ENCODE results near the gene HS3ST1.

DNA sequence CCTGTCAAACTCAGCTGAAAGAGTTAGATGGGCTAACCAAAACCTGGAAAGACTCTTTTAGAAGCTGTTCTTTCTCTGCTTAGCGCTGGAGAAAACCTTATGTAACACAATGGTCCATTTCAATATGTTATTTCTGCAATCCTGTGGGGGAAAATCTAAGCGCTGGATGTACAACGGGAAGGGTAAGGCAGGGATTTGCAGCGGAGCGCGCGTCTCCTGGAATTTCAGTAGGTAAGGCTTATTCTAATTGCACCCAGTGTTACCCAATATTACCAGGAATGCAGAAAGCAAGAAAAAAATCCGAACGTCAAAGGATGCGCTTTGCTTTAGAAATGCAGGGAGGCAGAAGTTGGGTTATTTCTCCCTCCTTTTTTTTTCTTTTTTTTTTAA is 2.0 kb downstream of the HS3ST1 start:
- TF ChIP-seq CTCF (IDR thresholded peaks at IDR 0.05 in 4 of 5, conservative IDR thresholded peaks at IDR 0.05 in 1 of 5): no peak
- TF ChIP-seq POLR2A (IDR thresholded peaks at IDR 0.05): no peak
